AG10803 (cell line): ENCODE measurements around the gene VAV2.

Experiments used
- DNase-seq: peaks from one replicate; pipeline ENCODE4 v3.0.0; 2010; ENCODE audit warnings: low read depth
- H3K4me3 ChIP-seq: 2 replicates; pipeline ENCODE4 v1.5.1; 2011; ENCODE audit warnings: mild to moderate bottlenecking, low read length, control low read depth
- TF ChIP-seq, protein P1 (sequence below): conservative IDR thresholded peaks from 2 replicates; pipeline ENCODE4 v1.5.1; 2011; ENCODE audit warnings: mild to moderate bottlenecking, low read length, control low read depth, inconsistent platforms

VAV2 gene

GRCh38 chr9:133833388-133834025, 158.6 kb downstream of the VAV2 start:
- TF ChIP-seq, protein P1, sequence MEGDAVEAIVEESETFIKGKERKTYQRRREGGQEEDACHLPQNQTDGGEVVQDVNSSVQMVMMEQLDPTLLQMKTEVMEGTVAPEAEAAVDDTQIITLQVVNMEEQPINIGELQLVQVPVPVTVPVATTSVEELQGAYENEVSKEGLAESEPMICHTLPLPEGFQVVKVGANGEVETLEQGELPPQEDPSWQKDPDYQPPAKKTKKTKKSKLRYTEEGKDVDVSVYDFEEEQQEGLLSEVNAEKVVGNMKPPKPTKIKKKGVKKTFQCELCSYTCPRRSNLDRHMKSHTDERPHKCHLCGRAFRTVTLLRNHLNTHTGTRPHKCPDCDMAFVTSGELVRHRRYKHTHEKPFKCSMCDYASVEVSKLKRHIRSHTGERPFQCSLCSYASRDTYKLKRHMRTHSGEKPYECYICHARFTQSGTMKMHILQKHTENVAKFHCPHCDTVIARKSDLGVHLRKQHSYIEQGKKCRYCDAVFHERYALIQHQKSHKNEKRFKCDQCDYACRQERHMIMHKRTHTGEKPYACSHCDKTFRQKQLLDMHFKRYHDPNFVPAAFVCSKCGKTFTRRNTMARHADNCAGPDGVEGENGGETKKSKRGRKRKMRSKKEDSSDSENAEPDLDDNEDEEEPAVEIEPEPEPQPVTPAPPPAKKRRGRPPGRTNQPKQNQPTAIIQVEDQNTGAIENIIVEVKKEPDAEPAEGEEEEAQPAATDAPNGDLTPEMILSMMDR, result no peak

GRCh38 chr9:133832877-133833276, 159.2 kb downstream of the VAV2 start:
- TF ChIP-seq, protein P1, result no peak
- DNase-seq, result no peak
- no peak overlapping the region for H3K4me3 ChIP-seq

More at GRCh38 chr9:133833388-133834025, 158.6 kb downstream of the VAV2 start:
- H3K4me3 ChIP-seq, result no peak overlapping the region
- DNase-seq, result no peak

- no peak overlapping the region for H3K4me3 ChIP-seq
- TF ChIP-seq, protein P1, result no peak
- DNase-seq, result no peak
These were observed 161.4 kb downstream of the VAV2 start for GRCh38 chr9:133830711-133831110.

DNA sequence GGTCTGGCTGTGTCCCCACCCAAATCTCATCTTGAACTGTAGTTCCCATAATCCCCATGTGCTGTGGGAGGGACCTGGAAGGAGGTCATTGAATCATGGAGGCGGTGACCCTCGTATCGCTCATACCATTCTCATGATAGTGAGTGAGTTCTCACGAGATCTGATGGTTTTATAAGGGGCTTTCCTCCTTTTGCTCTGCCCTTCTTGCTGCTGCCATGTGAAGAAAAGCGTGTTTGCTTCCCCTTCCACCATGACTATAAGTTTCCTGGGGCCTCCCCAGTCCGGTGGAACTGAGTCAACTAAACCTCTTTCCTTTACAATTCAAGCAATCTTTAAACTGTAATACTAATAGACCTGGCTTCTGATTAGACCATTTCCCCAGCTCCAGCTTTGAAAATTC, 161.8 kb downstream of the VAV2 start:
- no peak for DNase-seq
- TF ChIP-seq, protein P1, result no peak
- no peak overlapping the region for H3K4me3 ChIP-seq

DNA sequence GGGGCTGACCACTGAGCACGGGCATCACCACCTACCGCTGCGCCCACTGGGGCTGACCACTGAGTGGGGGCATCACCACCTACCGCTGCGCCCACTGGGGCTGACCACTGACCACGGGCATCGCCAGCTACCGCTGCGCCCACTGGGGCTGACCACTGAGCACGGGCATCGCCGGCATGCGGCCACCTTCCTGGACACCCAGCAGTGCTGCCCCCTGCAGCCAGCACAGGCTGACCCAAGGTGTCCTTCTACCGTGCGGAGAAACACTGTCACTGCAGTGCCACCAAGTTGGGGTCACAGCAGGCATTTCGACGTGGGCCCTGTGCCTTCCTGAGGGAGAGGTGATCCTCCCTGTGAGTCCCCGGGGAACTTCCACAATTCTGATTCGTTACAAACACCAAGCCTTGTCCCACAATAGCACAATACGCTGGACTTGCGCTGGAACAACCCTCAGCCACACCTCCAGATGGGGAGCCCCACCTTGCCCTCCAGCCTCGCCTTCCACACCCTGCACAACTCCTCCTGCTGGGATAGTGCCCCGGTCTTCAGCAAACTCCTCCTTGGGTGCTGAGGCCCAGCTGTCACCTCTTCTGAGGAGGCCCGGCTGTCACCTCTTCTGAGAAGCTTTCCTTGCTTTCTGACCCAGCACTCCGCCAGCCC, 163.7 kb downstream of the VAV2 start:
- DNase-seq, result no peak
- H3K4me3 ChIP-seq, result no peak overlapping the region
- TF ChIP-seq, protein P1, result no peak

- TF ChIP-seq, protein P1, result no peak
- no peak for DNase-seq
- H3K4me3 ChIP-seq, result no peak overlapping the region
These were observed 165.6 kb downstream of the VAV2 start for GRCh38 chr9:133826289-133827085.
